GM21717 (cell line): ENCODE results near the gene KLHL8.
"Not testable (repeated sequence)": the region's sequence is repeated elsewhere in the genome, so short reads cannot be mapped to it uniquely, and the experiment has no call there.

Source experiments
- ATAC-seq: cut with Tn5 transposase; IDR thresholded peaks from one replicate; pipeline ENCODE4 v1.9.1; 2021; ENCODE audit warnings: mild to moderate bottlenecking, moderate library complexity; ENCODE audit not compliant: unreplicated experiment

KLHL8 gene

GRCh38 chr4:87180767-87181166 is 39.7 kb downstream of the KLHL8 start:
- ATAC-seq, result no peak

DNA sequence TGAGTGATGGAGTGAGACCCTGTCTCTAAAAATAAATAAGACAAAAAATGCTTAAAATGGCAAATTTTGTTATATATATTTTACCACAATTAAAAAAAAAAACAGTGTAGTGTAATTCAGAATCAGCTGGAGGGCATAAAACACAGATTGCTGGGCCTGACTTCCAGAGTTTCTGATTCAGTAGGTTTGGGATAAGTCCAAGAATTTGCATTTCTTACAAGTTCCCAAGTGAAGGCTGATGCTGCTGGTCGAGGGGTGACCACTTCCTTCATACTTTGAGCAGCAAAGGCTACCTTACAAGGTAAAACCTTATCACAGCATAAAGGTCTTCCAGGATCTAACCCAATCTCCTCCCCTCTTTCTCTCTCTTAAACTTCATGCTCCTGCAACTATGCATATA is 40.7 kb downstream of the KLHL8 start:
- ATAC-seq, result no peak

GRCh38 chr4:87174672-87175071 is 45.7 kb downstream of the KLHL8 start:
- no peak for ATAC-seq

GRCh38 chr4:87171944-87172343 is 48.5 kb downstream of the KLHL8 start:
- no peak for ATAC-seq

GRCh38 chr4:87166296-87166854 is 54.0 kb downstream of the KLHL8 start:
- no peak for ATAC-seq

DNA sequence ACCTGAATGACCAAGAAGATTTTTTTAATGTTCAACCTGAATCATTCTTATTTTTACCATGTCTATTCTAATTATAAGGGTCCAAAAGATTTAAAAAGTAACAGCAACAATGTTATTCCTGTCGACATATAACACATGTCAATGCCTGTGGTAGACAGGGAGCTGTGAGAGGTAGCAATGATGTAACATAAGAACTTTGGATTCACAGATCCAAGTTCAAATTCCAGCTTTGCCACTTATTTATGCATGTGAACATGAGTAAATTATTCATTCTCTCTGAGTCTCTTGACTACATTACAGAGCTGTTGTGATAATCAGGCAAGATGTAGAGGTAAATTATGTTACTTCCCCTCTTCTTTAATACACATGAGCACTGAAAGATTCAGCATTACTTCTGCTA is 54.5 kb downstream of the KLHL8 start:
- no peak for ATAC-seq

GRCh38 chr4:87153078-87153870 is 67.1 kb downstream of the KLHL8 start:
- no peak for ATAC-seq

DNA sequence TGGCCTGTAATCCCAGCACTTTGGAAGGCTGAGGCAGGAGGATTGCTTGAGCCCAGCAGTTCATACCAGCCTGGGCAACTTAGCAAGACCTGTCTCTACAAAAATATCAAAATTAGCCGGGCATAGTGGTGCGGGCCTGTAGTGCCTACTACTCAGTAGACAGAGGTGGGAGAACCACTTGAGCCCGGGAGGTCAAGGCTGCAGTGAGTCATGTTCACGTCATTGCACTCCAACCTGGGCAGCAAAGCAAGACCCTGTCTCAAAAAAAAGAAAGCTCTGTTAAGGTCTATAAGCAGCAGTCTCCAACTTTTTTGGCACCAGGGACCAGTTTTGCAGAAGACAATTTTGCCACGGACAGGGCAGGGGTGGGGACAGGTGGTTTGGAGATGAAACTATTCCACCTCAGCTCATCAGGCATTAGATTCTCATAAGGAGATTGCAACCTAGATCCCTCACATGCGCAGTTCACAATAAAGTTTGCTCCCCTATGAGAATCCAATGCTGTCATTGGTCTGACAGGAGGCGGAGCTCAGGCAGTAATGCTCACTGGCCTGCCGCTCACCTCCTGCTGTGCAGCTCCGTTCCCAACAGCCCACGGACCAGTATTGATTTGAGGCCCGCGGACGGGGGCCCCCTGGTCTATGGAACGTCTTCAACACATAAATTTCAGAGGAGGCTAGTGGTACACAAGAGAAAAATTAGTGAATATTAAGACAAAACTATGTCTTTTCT is 67.9 kb downstream of the KLHL8 start:
- no peak for ATAC-seq

DNA sequence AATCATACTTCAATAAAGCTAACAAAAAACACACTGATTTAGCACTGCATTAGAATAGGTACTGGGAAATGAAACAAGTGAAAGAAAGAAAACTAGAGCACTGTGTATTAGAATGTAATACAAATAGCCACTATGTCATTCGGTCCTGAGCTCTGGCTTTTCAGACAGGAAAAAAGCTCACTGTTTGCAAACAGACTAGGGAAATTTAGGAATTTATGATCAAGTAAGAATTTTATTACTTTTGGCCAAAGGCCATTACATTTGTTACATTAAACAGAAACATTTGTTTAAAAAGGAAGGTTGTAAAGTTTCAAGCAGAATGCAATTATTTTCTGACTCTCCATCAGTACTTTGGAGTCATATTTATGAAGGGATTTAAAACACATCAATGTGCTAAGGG is 68.7 kb downstream of the KLHL8 start:
- no peak for ATAC-seq

GRCh38 chr4:87150498-87151261 is 69.7 kb downstream of the KLHL8 start:
- peak; percentile 71 for ATAC-seq

DNA sequence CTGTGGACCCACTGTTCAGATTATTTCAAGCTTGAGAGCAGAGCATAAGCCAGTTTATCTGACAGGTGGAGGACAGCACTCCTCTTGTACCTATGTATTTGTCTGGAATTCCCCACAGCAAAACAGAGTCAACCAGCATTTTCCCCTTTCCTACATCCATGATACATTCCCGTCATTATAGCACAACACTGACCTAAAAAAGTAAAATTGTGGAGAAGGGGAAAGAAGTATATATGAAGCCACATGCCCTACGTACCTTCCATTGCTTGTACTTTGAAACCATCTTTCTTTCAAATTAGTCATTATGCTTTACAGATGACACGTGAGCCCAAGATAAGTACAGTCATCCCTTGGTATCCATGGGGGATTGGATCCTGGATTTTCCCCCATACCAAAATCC is 73.3 kb downstream of the KLHL8 start:
- no peak for ATAC-seq

DNA sequence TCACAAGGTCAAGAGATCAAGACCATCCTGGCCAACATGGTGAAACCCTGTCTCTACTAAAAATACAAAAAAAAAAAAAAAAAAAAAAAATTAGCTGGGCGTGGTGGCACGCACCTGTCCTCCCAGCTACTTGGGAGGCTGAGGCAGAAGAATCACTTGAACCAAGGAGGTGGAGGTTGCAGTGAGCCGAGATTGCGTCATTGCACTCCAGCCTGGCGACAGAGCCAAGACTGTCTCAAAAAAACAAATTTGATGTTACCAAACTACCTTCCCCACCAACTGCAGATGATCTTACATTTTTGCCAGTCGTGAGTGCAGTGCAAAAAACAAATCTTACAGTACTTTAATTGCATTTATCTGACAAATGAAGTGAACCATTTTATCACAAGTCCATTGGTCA is 74.5 kb downstream of the KLHL8 start:
- not testable (repeated sequence) for ATAC-seq

DNA sequence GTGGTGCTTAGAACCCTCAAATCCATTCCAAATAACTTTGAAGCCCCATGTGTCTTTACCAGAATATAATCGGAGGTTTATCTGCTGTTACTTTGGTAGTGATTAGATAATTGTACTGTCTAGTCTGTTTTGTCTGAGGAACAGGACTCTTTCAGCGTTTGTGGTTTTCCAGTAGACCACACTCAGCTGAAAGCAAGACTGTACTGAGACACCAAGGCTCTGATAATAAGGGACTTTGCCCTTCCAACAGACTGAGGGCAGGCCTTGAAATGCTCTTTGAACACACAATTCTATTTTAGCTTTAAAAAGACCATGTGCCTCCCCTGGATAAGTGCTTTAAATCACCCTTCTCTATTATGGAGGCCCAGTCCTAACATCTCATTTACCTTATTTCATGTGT is 76.1 kb downstream of the KLHL8 start:
- no peak for ATAC-seq

- no peak for ATAC-seq
Measured at GRCh38 chr4:87141428-87141827, 79.0 kb downstream of the KLHL8 start.

DNA sequence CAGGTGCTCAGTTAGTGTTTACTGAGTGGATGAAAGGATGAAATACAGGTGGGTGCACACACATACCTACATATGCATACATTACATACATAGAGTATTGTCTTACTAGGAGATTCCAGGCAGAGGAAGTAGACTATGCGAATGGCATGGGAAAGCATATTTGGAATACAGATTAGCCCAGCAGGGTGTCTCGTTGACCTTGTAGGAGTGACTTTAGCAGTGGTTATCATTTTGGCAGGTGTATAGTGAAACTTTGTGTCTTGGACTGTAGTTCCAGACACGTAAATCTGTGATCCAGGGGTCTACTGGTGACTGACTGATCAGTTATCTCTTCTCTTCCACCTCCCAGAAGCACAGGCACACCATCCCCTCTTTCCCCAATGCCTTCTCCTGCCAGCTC is 86.3 kb downstream of the KLHL8 start:
- no peak for ATAC-seq

DNA sequence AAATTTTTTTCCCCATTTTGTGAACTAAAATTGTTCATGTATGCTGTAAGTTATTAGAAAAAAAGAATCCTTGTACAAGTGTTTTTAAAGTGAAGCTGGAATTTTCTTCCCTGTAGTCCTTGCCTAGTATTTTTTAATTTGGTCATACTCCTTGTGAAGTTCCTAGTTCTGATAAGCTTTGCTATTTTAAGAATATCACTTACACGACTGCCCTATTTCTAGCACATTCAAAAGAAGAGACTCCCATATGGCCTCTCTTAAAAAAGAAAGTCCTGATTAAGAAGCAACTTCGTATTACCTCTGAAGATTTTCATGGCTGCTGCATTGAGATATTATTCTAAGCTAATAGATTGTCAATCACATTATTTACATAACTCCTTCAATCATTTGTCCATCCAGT is 87.2 kb downstream of the KLHL8 start:
- no peak for ATAC-seq

DNA sequence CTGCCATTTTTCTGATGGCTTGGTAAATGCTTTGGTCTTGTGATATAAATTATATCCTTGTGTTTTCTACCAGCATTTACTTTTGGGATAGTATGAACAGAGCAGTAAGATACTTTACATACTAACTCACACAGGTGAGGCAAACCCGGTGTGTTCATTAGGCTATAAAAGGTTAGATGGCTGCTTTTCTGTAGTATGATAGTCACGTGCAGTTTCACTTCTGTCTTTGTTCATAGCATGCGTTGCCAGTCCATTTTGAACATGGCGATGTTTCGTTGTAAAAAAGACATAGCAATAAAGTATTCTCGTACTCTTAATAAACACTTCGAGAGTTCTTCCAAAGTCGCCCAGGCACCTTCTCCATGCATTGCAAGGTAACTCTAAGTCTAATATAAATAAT is 88.4 kb downstream of the KLHL8 start:
- no peak for ATAC-seq

DNA sequence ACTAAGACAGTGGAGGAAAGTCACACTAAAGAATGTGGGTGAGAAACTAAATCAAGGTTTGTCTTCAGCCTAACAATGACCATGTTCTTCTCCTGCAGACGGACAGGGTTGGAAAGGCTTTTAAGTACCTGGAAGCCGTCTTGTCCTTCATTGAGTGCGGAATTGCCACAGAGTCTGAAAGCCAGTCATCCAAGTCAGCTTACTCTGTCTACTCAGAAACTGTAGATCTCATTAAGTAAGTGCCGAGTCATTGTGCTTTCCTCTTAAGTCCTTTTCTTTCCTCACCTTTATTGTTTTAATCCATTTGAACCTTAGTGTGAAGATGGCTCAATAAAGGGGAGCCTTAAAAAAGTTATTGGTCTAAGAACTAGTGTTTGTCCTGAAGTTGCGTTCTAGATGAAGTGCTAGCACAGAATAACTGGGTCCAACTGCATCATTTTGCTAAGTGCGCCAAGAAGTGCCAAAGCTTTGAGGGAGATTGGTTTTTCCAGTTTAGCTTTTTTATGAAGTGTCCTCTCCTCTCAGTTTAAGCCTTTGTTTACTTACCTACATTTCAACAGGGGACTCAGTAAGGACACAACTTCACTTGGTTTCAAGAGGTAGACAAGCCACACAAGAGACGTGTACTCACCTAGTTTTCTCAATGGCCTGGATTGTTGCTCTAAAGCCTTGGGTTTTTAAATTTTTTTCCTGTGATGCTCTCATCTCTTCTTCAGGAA is 89.3 kb downstream of the KLHL8 start:
- ATAC-seq, result no peak

- ATAC-seq, result no peak
Measured at GRCh38 chr4:87129681-87130080, 90.7 kb downstream of the KLHL8 start.

GRCh38 chr4:87128006-87128705 is 92.3 kb downstream of the KLHL8 start:
- no peak for ATAC-seq
